ENCODE results near the gene SERP1.

The SERP1 gene

DNA sequence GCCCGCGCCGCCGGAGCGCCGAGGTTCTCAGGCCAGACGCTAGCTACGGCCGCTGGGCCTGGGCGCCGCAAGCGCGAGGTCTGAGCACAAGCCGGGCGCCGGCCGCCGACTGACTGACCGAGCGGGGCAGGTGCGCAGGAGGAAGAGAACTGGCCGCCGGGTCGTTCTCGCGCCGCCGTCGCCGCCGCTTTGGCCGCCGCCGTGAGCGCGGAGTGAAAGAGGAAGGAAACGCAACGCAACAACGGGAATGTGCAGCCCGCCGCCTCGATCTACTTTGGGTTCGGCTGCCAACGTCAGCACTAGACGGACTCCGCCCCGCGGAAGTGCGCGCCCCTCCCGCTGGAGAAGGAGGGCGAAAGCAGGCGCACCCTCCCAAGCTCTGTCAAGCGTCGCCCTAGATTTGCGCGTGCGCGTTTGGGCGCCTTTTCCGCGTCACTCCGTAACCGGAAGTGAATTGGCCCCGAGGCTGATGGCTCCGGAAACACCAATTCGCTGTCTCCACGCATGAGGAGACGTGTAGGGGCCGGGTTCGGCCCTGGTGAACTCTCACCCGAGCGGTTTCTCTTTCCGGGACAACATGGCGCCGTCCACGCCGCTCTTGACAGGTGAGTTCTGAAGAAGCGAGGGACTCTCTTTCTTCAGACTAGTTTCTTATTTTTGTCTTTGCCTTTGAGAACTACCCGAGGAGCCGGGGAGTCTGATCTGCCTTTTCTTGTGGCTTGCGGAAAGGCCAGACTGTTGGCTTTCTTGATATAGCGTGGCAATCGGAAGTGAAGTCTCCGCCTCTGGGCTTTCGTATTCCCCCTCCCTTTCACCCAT is at the start of gene SERP1, which contains the start of gene EIF2A:
Gene SERP1 (minus strand): TSS at position 271 of the 819 bp plus-strand sequence. CDS start 361 bp downstream, outside the sequence.
Gene EIF2A (plus strand): TSS at position 562 of the 819 bp plus-strand sequence. CDS start 16 bp downstream, at position 578.
- peak; percentile 100 for DNase-seq

DNA sequence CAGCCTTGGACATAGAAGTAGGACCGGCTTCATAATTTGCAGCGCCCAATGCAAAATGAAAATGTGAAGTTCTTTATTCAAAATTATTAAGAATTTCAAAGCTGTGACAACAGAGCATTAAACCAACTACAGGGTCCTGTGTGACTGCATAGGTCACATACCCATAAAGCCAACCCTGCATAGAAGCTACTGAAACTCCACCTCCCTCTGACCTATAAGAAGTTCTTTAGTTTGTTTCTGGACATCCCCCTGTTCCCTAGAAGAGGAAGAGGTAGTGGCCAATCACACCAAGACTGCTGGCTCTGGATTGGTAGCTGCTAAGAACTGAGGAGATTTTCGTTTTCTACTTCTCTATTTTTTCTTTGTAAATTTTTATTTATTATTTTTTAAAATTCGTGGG is 47.9 kb upstream of the SERP1 start:
- no peak for DNase-seq

DNA sequence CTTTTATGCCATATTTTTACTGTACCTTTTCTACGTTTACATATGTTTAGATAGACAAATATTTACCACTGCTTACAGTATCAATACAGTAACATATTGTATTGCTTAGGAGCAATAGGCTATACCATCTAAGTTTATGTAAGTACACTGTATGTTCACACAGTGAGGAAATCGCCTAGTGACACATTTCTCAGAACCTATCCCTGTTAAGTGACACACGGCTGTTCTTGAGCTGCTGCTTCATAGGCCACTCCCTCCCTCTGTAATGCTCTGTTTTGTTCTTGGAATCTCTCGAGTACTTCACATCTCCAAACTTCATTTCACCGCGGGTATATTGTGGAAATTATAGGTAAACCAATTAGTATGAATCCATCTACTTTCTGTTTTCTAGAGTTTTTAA is 43.5 kb upstream of the SERP1 start:
- no peak for DNase-seq

DNA sequence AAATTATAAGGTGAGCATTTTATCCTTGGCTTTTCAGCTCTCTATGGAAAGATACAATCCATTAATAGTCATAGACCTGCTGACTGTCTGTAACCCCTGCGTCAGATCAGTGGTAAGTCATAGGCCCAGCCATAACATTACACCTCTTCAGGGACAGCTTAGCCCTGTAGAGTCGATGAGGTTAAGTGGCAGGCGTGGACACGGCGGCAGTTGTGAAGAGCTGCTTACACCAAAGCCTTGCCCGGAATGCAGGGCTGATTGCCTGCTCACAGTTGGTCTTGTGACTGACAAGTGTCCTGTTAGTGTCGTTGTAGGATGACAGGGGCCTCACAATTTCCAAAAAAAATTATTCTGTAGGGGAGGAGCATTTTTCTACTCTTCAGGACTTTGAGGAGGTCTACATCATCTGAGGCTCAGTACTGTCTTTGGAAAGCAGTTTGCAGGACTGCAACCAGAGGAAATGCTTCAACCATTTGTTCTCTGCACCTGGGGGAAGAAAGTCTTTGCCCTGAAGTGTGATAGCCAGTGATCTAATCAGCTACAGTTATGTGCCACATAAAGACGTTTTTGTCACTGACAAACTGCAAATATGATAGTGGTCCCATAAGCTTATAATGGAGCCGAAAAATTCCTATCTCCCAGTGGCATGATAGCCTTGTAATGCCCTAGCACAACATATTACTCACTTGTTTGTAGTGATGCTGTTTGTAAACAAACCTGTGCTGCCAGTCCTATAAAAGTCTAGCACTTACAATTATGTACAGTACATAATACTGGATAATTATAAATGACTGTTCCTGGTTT is 41.9 kb upstream of the SERP1 start:
- DNase-seq, result no peak

DNA sequence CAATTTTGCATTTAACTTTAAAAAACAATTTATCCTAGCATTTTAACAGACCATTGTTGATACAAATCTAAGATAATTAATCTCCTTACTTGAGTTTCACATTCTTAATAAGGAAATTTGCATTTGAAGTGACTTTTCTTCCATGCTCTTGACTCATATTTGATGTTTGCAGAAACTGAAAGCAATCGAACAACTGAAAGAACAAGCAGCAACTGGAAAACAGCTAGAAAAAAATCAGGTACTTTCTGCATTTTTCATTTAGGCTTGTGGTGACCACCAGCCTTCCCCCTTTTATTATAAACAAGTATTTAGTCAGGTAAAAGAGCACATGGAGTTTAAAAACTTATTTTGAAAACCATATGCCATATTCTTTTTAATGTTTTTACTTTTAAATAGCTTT is 36.7 kb upstream of the SERP1 start:
- DNase-seq, result no peak

GRCh38 chr3:150582620-150583019 is 36.3 kb upstream of the SERP1 start:
- no peak for DNase-seq

DNA sequence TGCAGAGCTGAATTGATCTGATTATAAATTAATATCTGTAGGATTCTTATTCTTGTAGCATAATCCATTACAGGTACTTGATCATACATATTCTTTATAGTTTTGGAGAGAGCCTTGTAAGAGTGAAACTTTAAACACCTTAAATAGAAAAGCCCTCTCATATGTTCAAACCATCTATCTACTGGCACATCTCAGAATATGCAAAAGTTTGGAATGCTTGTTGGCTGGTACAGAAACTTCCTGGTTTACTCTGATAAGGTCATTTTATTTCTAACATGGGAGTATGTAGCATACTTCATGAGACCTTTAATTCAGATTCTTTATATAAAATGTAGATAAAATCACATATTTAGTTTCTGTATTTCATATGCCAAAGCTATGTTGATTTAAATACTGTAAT is 34.9 kb upstream of the SERP1 start:
- DNase-seq, result no peak

- DNase-seq, result no peak
These were observed 31.6 kb upstream of the SERP1 start for GRCh38 chr3:150577855-150578254.

- DNase-seq, result no peak
These were observed 21.0 kb upstream of the SERP1 start for GRCh38 chr3:150567328-150567727.

- DNase-seq, result no peak
These were observed 17.9 kb upstream of the SERP1 start for GRCh38 chr3:150564243-150564642.

GRCh38 chr3:150557725-150558124 is 11.4 kb upstream of the SERP1 start:
- no peak for DNase-seq

DNA sequence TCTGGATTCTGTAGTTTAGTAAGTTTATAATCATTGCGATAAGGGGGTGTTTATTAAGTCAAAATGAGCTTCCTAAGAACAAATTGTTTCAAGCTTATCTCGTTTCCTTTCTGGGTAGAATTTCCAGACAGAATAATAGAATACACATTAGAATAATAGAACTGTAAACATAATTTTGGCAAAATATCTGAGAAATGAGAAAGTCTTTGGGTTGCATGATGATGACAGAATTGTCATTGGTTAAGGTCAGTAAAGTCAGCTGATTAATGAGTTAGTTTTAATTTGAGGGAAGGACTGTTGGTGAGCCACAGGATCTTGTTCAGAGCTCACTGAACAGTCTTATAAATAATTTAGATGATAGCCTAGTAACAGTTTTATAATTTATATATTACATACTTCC is 10.5 kb upstream of the SERP1 start:
- DNase-seq, result no peak

DNA sequence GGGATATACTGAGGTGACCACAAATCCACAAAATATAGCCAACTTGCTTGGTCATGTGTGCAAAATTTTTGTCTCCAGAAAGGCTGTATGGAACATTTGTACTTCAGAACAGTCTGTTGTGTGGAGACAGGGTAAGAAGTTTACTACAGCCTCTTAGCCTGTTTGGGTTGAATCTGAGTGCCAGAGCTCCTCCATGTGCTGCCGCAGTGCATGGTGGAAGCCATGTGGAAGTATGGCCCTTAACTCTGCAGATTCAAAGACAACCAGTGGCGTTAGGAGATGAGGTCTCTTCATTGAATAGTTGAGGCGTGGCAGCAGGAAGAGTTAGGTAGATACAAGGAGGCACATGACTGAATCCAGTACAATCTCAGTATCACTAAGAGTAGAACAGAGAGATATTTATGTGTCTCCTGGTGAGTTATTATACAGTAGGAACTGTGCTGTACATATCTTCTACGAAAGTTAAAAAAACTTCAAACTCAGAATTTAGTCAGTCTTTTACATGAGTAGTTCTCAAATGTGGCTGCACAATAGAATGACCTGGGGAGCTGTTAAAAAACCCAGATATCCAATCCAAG is 9.7 kb upstream of the SERP1 start:
- DNase-seq, result no peak

GRCh38 chr3:150547045-150547741 is 897 bp upstream of the SERP1 start:
- DNase-seq, result no peak

DNA sequence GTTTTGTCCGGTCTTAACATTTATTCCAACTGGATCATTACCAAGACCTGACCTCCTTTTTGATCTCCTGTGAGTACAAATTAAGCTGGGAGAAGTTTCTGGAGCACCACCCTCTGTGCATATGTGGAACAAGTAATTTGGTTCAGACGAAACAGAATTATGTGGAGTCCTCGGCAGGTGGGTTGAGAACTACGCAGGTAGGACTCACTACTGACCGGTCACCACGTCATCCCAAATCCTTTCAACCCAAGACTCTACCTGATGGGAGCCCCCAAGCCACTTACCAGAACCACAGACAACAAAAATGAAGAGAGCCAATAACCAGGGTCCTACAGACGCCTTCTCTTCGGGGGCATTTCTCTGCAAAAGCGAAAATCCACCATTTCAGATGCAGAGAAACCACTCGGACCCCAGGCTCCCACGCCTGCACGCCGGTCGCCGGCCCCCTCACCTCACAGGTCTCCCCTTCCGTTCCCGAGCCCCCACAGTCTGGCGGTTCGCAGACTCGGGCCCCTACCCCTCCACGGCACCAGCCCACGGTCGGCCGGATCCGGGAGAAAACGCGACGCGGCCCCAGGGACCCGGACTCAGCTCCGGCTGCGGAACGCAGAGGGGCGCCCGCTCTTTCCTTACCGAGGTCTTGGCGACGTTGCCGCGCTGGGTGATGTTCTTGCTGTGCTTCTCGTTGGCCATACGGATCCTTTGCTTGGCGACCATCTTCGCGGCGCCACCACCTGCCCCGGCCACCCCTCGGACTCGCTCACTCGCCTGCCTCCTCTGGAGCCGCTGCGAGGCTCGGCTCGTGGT is 674 bp downstream of the SERP1 start:
- DNase-seq, result peak; percentile 78

GRCh38 chr3:150544726-150545125 is 1.6 kb downstream of the SERP1 start:
- peak; percentile 20 for DNase-seq

DNA sequence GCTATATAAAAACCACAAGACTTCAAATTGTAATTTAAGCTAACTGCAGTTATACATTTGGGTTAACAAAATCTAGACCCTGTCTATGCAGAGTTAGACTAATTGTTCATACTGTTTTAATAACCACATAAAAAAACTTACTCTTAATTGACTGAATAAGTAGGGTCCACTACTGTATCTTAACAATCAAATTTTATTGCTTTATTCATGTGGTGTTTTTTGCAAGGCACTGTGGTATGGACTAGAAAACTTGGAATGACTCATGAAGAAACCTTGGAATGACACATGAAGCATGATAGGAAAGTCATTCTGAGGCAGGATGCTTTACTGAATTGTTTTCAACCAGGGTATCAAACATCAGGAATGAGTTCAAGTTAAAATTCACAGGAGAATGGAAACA is 2.3 kb downstream of the SERP1 start:
- DNase-seq, result no peak

DNA sequence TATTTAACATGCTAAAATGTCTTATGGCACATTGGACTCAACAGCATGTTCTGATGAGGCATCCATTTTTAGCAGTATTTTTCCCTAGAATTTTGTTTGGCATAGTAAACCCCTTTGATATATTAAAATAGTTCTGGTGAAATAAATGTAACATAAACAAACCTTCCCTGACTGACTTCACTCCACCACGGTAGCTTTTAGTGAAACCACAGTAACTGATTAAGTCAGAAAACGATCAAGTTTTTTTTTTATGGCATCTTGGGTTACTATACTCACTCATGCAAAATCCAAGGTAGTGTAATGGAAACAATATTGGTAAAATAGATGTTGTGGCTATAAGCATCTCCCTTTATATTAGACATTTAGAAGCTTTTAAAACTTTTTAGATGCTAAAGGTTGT is 2.8 kb downstream of the SERP1 start:
- DNase-seq, result no peak

DNA sequence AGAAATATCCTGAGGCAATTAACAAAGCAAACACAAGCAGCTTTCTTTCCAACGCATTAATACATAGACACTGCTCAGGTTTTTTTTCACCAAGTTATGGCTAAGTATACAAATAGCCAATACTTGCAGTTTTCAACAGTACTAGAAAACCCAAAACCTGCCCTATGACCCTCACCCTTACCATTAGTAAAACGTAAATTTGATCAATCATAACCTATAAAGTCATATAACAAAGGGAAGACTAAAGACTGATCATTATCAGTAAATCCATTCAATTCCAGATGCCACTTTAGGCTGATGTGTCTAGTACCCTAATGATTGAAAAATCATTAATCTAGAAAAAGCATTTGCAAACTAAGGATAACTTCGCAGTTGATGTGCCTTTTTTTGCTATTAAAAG is 3.2 kb downstream of the SERP1 start:
- DNase-seq, result no peak

DNA sequence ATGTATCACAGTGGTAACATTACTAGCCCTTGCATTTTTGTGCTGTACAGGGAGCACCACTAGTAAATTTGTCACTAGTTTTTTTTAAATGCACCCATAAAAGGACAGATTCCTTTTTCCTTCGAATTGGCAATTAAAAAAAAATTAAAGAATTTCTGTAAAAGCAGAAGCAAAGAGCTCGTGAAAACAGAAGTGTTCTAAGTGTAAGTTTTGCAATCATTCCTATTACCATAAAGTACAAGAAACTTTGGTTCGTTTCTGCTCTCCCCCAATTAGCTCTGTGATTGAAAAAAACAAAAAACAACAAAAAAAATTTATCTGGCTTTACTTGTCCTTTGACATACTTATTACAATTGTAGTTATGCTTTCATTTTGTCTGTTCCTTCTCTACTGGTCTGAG is 5.3 kb downstream of the SERP1 start:
- no peak for DNase-seq

DNA sequence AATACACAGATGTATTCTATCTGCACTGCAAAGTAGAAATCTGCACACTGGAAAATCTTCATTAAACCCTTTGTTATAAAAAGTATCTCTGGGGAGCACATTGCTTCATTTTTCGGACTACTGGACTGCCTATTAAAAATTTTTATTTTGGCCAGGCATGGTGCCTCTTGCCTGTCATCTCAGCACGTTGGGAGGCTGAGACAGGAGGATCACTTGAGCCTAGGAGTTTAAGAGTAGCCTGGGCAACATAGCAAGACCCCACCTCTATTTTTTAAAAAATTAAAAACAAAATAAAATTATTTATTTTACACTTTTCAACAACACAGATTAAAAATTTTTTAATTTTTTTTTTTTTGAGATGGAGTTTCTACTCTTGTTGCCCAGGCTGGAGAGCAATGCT is 6.0 kb downstream of the SERP1 start:
- no peak for DNase-seq
